Measurements from ENCODE around the gene EDEM3.
A peak's percentile ranks its signal among the peaks of the same experiment; 100 is the strongest.
"Not testable (repeated sequence)": the region's sequence is repeated elsewhere in the genome, so short reads cannot be mapped to it uniquely, and the experiment has no call there.

EDEM3 gene, protein sequence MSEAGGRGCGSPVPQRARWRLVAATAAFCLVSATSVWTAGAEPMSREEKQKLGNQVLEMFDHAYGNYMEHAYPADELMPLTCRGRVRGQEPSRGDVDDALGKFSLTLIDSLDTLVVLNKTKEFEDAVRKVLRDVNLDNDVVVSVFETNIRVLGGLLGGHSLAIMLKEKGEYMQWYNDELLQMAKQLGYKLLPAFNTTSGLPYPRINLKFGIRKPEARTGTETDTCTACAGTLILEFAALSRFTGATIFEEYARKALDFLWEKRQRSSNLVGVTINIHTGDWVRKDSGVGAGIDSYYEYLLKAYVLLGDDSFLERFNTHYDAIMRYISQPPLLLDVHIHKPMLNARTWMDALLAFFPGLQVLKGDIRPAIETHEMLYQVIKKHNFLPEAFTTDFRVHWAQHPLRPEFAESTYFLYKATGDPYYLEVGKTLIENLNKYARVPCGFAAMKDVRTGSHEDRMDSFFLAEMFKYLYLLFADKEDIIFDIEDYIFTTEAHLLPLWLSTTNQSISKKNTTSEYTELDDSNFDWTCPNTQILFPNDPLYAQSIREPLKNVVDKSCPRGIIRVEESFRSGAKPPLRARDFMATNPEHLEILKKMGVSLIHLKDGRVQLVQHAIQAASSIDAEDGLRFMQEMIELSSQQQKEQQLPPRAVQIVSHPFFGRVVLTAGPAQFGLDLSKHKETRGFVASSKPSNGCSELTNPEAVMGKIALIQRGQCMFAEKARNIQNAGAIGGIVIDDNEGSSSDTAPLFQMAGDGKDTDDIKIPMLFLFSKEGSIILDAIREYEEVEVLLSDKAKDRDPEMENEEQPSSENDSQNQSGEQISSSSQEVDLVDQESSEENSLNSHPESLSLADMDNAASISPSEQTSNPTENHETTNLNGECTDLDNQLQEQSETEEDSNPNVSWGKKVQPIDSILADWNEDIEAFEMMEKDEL

DNA sequence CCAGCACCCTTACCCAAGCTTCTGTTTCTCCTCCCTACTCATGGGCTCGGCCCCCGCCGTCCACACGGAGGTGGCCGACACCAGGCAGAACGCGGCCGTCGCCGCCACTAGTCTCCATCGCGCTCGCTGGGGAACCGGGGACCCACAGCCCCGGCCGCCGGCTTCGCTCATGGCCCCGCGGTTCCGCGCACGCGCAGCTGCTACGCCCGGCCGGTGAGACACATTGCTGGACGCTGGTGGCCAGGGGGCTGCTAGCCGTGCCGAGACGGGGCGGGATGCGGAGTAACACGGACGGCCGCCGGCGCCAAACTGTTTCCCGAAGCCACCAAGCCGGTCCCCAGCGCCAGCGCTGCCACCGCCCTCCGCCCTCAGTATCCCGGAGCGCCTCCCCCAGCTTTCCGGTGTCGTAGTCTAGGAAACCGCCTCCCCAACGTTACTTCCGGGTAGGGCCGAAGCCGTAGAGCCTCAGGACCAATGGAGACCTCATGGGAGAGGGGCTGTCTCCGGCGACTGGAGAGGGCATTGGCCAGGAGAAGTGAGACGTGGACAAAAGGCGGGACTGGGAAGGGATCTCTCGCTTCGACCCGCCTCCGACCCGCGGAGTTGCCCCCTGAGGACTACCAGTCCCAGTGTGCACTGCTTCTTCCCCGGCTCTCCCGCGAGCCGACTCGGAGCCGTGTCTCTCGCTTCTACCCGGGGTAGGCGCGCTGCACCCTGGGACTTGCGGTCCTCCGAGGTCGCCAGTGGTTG is at the start of gene EDEM3:
TSS of gene EDEM3 (minus strand) at position 383 of the 750 bp plus-strand sequence. CDS start at position 171, 212 bp downstream.
- peak; percentile 98 for DNase-seq

GRCh38 chr1:184804220-184804619 is 49.6 kb upstream of the EDEM3 start:
- DNase-seq, result no peak

DNA sequence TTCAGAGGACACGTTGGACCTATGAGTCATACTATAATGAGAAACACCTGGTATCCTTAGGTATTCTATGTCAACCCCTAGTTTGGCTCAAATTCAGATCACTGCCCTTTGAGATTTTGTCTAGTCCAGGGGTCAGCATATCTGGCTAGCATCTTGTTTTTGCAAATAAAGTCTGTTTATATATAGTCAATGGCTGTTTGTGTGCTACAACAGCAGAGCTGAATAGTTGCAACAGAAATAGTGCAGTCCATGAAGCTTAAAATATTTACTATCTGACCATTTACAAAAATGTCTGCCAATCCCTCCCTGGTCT is 48.5 kb upstream of the EDEM3 start:
- no peak for DNase-seq

GRCh38 chr1:184802354-184803179 is 47.9 kb upstream of the EDEM3 start:
- DNase-seq, result no peak

DNA sequence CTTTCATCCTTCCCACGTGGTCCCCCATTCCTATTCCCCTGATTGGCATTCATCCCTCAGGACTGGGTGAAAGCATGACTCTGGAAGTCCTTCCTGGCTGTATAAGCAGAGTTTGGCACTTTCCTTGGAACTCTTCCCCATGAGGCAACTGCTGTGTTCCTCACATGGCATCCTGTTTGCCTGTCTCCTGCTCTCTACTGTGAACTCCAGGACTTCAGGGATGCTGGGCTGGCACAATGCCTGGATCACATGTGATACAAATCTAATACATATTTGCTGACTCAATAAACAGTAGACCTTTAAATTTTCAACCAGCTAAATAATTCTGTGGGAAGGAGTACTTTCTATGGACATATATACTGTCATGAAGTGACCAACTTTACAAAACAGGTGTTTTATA is 46.8 kb upstream of the EDEM3 start:
- no peak for DNase-seq

DNA sequence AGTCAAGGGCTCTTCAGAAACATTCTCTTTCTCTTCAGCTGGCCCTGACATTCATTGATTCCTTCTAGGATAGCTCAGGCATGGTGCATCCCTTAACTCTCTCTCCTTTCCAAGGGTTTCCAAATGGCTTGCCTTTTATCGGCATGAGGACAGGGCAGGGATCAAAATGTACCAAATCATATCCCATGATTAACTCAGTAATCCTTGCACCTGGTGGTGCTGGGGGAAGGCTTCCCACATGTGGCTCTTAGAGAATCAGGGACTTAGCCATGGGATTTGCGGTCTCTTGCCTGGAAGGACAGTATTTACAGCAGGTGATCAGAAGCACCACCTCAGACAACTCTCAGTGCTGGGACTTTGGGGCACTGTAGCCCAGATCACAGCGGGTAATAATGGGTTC is 46.2 kb upstream of the EDEM3 start:
- DNase-seq, result no peak

DNA sequence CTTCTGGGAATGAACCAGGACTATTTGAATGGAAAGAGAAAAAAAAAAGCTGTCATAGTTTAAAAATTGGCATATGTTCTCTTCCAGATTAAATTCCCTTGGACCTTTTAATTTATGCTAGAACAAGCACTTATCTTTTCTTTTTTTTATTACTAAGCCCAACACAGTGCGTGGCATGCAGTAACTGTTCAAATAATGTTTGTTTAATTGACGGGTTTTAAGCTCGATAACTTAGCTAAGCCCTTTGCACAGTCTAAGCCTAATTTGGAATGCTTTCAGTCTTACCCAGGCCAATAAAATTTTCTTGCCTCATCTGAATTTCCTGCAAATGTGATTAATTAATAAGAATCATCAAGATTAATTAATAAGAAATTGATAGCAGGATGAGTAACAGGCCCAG is 39.3 kb upstream of the EDEM3 start:
- no peak for DNase-seq

DNA sequence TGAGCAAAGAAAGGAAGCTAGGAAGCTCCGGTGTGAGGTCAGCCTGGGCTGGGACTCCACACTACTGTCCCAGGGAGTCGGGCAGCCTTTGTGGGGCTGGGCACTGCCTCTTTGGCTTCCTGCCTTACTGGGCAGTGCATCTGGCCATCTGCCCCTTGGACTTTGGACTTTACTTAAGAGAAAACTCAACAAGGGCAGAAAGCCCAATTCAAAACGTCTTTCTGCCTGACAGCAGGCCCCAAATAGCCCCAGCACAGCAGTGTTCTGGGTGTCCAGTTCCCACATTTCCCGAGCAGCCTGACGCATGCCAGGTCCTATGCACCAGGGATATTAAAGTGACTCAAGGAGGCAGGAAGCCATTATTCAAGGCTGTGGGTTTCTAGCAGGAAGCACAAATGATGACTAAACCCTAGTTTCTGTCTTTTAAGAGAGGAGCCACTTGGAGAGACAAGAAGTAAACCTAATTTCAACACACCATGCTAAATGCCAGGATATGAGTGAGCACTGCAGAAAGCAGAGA is 37.9 kb upstream of the EDEM3 start:
- DNase-seq, result no peak

GRCh38 chr1:184791550-184791900 is 36.9 kb upstream of the EDEM3 start:
- DNase-seq, result no peak

- DNase-seq, result no peak
These were observed 36.2 kb upstream of the EDEM3 start for GRCh38 chr1:184790642-184791549.

GRCh38 chr1:184789884-184790283 is 35.2 kb upstream of the EDEM3 start:
- DNase-seq, result no peak

DNA sequence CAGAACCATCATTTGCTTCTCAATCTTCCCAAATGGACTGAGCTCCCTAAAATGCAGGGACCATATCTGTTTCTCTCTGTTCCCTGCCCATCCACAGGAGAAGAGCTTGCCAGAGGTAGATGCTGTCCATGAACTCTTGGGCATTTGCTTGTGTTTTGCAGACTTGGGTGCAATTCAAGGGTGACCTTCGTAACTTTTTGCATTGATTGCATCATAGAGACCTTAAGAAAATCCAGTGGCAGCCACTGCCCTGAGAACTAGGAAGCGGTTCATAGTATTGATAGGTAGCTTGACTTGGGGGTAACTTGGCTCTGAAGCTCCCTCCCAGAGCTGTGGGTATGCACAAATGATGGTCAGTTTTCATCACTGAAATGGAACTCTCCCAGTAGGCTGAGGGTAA is 34.3 kb upstream of the EDEM3 start:
- DNase-seq, result no peak

- no peak for DNase-seq
These were observed 30.9 kb upstream of the EDEM3 start for GRCh38 chr1:184785529-184785928.

GRCh38 chr1:184783723-184784122 is 29.1 kb upstream of the EDEM3 start:
- DNase-seq, result not testable (repeated sequence)

- no peak for DNase-seq
These were observed 27.3 kb upstream of the EDEM3 start for GRCh38 chr1:184781941-184782340.

DNA sequence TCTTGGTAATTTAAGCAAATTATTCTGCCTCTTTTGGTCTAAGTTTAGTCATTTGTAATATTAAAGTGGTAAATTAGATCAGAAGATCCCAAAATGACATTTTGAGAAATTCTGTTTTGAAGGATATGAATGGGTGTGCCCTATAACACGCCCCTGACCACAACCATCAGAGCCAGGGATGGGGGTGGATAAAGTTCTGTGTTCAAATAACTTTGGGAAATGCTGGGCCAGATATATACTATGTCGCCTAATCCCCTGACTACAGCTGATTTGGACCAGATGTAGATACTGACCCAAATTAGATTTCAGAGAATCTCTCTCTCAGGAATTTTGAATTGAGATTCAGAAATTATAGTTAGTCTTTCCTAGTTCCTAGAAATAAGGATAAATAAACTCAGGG is 21.2 kb upstream of the EDEM3 start:
- no peak for DNase-seq

- no peak for DNase-seq
These were observed 20.7 kb upstream of the EDEM3 start for GRCh38 chr1:184775329-184775728.

- DNase-seq, result no peak
These were observed 19.2 kb upstream of the EDEM3 start for GRCh38 chr1:184773762-184774320.

- DNase-seq, result no peak
These were observed 16.6 kb upstream of the EDEM3 start for GRCh38 chr1:184771190-184771691.

- no peak for DNase-seq
These were observed 15.7 kb upstream of the EDEM3 start for GRCh38 chr1:184770181-184770979.
